ENCODE data around the gene HMCN1.
A peak's percentile ranks its signal among the peaks of the same experiment; 100 is the strongest.

HMCN1 gene

GRCh38 chr1:185733818-185734735 lies at the start of gene HMCN1:
TSS of gene HMCN1 (plus strand) at chr1:185734391. CDS start at chr1:185734780, 389 bp downstream.
- peak within 1 kb of the TSS; percentile 11 for H3K4me3 ChIP-seq (ENCODE audit: low read length)
- no peak for TF ChIP-seq ZNF274 (IDR thresholded peaks at IDR 0.05; ENCODE audit: low read depth, low read length)

DNA sequence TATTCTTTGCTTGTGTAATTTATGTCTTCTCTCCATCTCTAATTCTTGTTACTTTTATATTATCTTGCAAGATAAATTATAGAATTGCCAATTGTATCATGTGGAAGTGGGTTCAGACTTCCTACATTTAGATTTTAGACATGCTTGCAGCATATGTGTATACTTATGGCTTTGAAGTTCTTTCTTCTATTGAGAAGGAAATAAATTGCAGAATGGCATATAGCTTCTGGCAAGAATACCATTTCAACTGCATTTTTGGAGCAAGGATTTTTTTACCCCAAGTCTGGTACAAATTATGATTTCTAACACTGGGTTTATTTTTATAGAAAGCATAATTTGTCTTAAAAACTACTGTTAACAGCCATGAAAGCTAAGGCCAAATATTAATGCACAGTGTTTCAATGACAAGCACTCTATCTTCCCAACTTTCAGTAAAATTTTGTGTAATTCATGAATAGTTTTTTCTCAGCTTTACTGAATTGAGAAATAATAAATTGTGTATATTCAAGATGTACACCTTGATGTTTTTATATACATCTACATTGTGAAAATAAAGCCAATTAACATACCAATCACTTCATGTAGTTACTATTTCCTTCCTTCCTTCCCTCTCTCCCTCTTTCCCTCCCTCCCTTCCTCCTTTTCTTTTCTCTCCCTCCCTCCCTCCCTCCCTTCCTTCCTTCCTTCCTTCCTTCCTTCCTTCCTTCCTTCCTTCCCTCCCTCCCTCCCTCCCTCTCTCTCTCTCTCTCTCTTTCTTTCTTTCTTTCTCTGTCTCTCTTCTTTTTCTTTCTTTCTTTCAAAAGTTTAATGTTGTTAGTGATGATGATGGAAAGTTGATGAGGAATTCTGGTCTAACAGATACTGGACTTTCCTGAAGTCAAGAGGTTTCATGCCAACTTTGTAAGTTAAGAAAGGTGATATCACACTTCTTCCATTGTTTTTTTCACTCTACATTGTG lies 47.1 kb upstream of the HMCN1 start:
- no peak for TF ChIP-seq ZNF274 (IDR thresholded peaks at IDR 0.05; ENCODE audit: low read depth, low read length)
- H3K4me3 ChIP-seq (ENCODE audit: low read length): no peak overlapping the region

GRCh38 chr1:185690527-185690926 lies 43.7 kb upstream of the HMCN1 start:
- no peak overlapping the region for H3K4me3 ChIP-seq (ENCODE audit: low read length)
- no peak for TF ChIP-seq ZNF274 (IDR thresholded peaks at IDR 0.05; ENCODE audit: low read depth, low read length)

- peak overlapping the region; percentile 69; the same call in 1 of the 2 replicates for H3K4me3 ChIP-seq (ENCODE audit: low read length)
- no peak for TF ChIP-seq ZNF274 (IDR thresholded peaks at IDR 0.05; ENCODE audit: low read depth, low read length)
These were observed 40.5 kb upstream of the HMCN1 start for GRCh38 chr1:185693654-185694053.

- TF ChIP-seq ZNF274 (IDR thresholded peaks at IDR 0.05; ENCODE audit: low read depth, low read length): no peak
- peak overlapping the region; percentile 69; the same call in 1 of the 2 replicates for H3K4me3 ChIP-seq (ENCODE audit: low read length)
These were observed 40.1 kb upstream of the HMCN1 start for GRCh38 chr1:185694081-185694480.

- H3K4me3 ChIP-seq (ENCODE audit: low read length): no peak overlapping the region
- TF ChIP-seq ZNF274 (IDR thresholded peaks at IDR 0.05; ENCODE audit: low read depth, low read length): no peak
These were observed 38.9 kb upstream of the HMCN1 start for GRCh38 chr1:185695299-185695698.

DNA sequence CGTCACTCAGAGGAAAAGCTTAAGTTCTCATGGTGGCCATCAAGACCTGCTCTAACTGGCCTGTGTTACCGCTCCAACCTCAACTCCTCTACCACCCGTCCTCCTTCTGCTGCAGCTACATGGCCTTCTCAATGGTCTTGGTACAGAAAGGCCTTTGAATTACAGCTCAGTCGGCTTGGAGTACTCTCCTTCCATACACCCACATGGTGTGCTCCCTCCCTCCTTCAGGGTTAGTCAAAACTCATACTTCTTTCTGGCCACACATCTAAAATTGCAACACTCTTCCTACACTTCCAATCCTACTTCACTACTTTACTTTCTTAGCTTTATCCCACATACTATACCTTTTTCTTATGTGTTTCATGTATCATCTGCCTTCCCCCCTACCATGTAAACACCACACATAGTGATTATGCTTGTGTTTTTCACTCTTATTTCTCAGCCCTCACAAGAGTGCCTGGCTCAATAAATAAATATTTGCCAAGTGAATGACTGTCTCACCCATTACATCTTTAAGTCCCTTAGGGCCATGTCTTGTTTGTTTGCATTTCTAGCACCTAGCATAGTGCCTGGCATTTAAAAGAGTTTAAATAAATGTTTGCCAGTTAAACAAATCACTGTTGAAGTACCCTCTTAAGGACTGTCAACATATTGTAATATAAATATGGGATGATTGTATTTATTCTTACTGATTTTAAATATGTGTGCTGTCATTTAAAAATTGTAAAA lies 37.6 kb upstream of the HMCN1 start:
- no peak for TF ChIP-seq ZNF274 (IDR thresholded peaks at IDR 0.05; ENCODE audit: low read depth, low read length)
- H3K4me3 ChIP-seq (ENCODE audit: low read length): no peak overlapping the region

GRCh38 chr1:185699874-185700273 lies 34.3 kb upstream of the HMCN1 start:
- H3K4me3 ChIP-seq (ENCODE audit: low read length): no peak overlapping the region
- TF ChIP-seq ZNF274 (IDR thresholded peaks at IDR 0.05; ENCODE audit: low read depth, low read length): no peak

- TF ChIP-seq ZNF274 (IDR thresholded peaks at IDR 0.05; ENCODE audit: low read depth, low read length): no peak
- H3K4me3 ChIP-seq (ENCODE audit: low read length): no peak overlapping the region
These were observed 32.5 kb upstream of the HMCN1 start for GRCh38 chr1:185701650-185702049.

DNA sequence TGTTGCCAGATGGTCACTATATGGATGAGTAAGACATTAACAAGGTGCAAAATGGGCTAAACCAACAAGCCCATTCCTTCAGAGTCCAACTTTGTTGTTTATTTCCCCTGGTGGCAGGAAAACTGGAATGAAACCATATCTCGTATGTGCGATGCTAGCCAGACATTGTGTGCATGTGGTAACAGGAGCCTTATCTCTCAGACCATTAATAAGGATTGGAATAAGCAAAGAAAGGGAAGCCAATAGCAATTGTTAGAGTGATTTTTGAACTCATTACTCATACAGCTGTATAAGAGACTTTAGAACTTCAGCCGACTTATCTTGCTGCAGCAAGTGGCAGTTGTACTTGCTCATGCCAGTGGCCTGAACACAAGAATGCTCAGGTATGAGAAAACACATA lies 30.0 kb upstream of the HMCN1 start:
- H3K4me3 ChIP-seq (ENCODE audit: low read length): no peak overlapping the region
- TF ChIP-seq ZNF274 (IDR thresholded peaks at IDR 0.05; ENCODE audit: low read depth, low read length): no peak

- TF ChIP-seq ZNF274 (IDR thresholded peaks at IDR 0.05; ENCODE audit: low read depth, low read length): no peak
- H3K4me3 ChIP-seq (ENCODE audit: low read length): no peak overlapping the region
These were observed 18.1 kb upstream of the HMCN1 start for GRCh38 chr1:185716095-185716494.

- TF ChIP-seq ZNF274 (IDR thresholded peaks at IDR 0.05; ENCODE audit: low read depth, low read length): no peak
- no peak overlapping the region for H3K4me3 ChIP-seq (ENCODE audit: low read length)
These were observed 15.2 kb upstream of the HMCN1 start for GRCh38 chr1:185719021-185719420.

- TF ChIP-seq ZNF274 (IDR thresholded peaks at IDR 0.05; ENCODE audit: low read depth, low read length): no peak
- H3K4me3 ChIP-seq (ENCODE audit: low read length): no peak overlapping the region
These were observed 13.4 kb upstream of the HMCN1 start for GRCh38 chr1:185720633-185721272.
